Kidney (tissue), 14 donors: ENCODE data around the gene QSOX2. TPM values are rescaled to one million over a fixed set of nuclear protein-coding genes. Genes with fewer than 3 reads are reported as not detected.

ENCODE experiments used
- DNase-seq, 5 donors: peaks; one replicate each; pipeline ENCODE4 v3.0.0-alpha.2; 2013 to 2020
- FAIRE-seq: peaks from 2 replicates; lab custom pipeline; 2012; peaks lifted over from hg19 to GRCh38; lab: Jason Lieb, UNC
- H3K27ac ChIP-seq, 2 donors: one replicate each; pipeline ENCODE4 v1.7.0; 2013; ENCODE audit warnings: low read depth in 2 of 2, low read length in 2 of 2, inconsistent platforms in 1 of 2
- H3K27me3 ChIP-seq: one replicate; pipeline ENCODE4 v1.7.1; 2013; ENCODE audit warnings: low read length, inconsistent platforms; ENCODE audit not compliant: control insufficient read depth, insufficient read depth
- H3K36me3 ChIP-seq, 3 donors: one replicate each; pipeline versions ENCODE4 v1.7.0 to v1.7.1; 2013; ENCODE audit warnings: low read length in 3 of 3, control low read depth in 1 of 3, inconsistent platforms in 1 of 3; ENCODE audit not compliant: insufficient read depth in 3 of 3, control insufficient read depth in 2 of 3
- H3K4me1 ChIP-seq, 3 donors: one replicate each; pipeline versions ENCODE4 v1.7.0 to v1.7.1; 2013; ENCODE audit warnings: low read length in 3 of 3, inconsistent platforms in 1 of 3, low read depth in 1 of 3; ENCODE audit not compliant: control insufficient read depth in 2 of 3, insufficient read depth in 2 of 3
- H3K4me3 ChIP-seq, 3 donors: one replicate each; pipeline versions ENCODE4 v1.7.0 to v1.8.1; 2013; ENCODE audit warnings: low read length in 3 of 3, control low read depth in 1 of 3, inconsistent platforms in 1 of 3
- H3K9ac ChIP-seq, 3 donors: one replicate each; pipeline versions ENCODE4 v1.7.0 to v1.7.1; 2013; ENCODE audit warnings: low read length in 3 of 3, control low read depth in 1 of 3, inconsistent platforms in 1 of 3
- H3K9me3 ChIP-seq, 3 donors: one replicate each; pipeline versions ENCODE4 v1.7.0 to v1.7.1; 2013; ENCODE audit warnings: low read length in 3 of 3, control low read depth in 1 of 3, inconsistent platforms in 1 of 3; ENCODE audit not compliant: control insufficient read depth in 2 of 3, insufficient read depth in 1 of 3
- intact Hi-C: fragments of 100-400 bp; cut with DNase I; formaldehyde crosslinking; loops from one replicate; pipeline ENCODE4 v1.11.1; 2022
- polyA plus RNA-seq: library from polyadenylated mRNA; stranded (reverse); fragments of 350-450 nt; fragmentation: Illumina TruSeq; extraction: RNeasy Lipid Tissue Mini Kit (QIAGEN cat#74804); gene quantifications from one replicate; pipeline ENCODE4 v1.2.3, GENCODE V29; 2014; ENCODE audit warnings: low read depth, low replicate concordance; ENCODE audit not compliant: insufficient read depth
- total RNA-seq: library from RNA; stranded (reverse); fragmentation: NEBNext Ultra II Directional; extraction: Animal tissue kit (Norgen Biotek cat#: 25700); gene quantifications from one replicate; pipeline ENCODE4 v1.2.1, GENCODE V29; 2021
- TF ChIP-seq, protein P1 (sequence below): IDR thresholded peaks from 3 replicates; pipeline ENCODE4 v1.5.1; 2012; ENCODE audit warnings: mild to moderate bottlenecking, moderate library complexity, borderline replicate concordance; ENCODE audit not compliant: insufficient read depth; ENCODE audit errors: extremely low read depth
- donor health status: control.
- donor health status: control.
- donor health status: control.
- donor health status: control.
- donor health status: control.
- donor health status: DM: yes; HTN: yes; CAD: no.
- donor health status: Normal renal cell carcinoma (clear cell type).

QSOX2 gene
- total and polyA plus RNA-seq, 2 donors from 2014 or later: 4.0 to 10.1 TPM

DNA sequence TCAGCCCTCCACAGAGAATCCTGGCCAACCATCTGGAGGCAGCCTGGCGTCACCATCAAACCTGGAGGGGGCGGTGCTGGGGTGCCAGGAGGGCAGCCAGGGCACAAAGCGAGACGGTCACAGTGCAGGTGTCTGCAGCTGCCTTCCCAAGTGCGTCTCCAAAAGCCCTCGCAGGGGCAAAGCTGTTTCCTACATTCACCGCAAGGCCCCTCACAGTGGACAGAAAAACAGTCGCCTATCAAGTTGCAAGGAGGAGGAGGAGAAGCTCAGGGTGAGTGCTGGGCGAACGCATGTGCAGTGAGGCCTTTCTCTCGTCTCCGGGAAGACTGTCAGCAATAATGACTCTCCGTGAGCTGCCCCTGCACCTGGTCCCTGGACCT, 22.7 kb downstream of the QSOX2 start:
- no peak overlapping the region for H3K9ac ChIP-seq
- no peak overlapping the region for H3K27ac ChIP-seq
- H3K4me1 ChIP-seq: no peaks in the 10 kb centered on the region
- DNase-seq: peak in 4 of 5 donors; percentile 69 to 85 (median 78)
- H3K4me3 ChIP-seq: no peak overlapping the region
- no peaks in the 10 kb centered on the region for H3K9me3 ChIP-seq
- intact Hi-C loops: no loop called here
- peaks cover 0 to 8% (median 2%) of the 10 kb centered on the region in 3 donors for H3K36me3 ChIP-seq
- TF ChIP-seq, protein P1, sequence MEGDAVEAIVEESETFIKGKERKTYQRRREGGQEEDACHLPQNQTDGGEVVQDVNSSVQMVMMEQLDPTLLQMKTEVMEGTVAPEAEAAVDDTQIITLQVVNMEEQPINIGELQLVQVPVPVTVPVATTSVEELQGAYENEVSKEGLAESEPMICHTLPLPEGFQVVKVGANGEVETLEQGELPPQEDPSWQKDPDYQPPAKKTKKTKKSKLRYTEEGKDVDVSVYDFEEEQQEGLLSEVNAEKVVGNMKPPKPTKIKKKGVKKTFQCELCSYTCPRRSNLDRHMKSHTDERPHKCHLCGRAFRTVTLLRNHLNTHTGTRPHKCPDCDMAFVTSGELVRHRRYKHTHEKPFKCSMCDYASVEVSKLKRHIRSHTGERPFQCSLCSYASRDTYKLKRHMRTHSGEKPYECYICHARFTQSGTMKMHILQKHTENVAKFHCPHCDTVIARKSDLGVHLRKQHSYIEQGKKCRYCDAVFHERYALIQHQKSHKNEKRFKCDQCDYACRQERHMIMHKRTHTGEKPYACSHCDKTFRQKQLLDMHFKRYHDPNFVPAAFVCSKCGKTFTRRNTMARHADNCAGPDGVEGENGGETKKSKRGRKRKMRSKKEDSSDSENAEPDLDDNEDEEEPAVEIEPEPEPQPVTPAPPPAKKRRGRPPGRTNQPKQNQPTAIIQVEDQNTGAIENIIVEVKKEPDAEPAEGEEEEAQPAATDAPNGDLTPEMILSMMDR: no peak
- no peaks in the 10 kb centered on the region for H3K27me3 ChIP-seq
- FAIRE-seq: no peak

- FAIRE-seq: no peak
- Histone ChIP-seq H3K9me3 (no peaks in the 10 kb centered on the region), H3K9ac (no peak overlapping the region), H3K4me3 (no peak overlapping the region), H3K36me3 (peaks cover 0 to 8% (median 2%) of the 10 kb centered on the region in 3 donors), H3K27me3 (no peaks in the 10 kb centered on the region), H3K4me1 (no peaks in the 10 kb centered on the region), H3K27ac (no peak overlapping the region)
- DNase-seq: peak in 1 of 5 donors; percentile 11
- TF ChIP-seq, protein P1: no peak
- intact Hi-C loops: no loop called here
These were observed 23.3 kb downstream of the QSOX2 start for GRCh38 chr9:136222166-136222905.

DNA sequence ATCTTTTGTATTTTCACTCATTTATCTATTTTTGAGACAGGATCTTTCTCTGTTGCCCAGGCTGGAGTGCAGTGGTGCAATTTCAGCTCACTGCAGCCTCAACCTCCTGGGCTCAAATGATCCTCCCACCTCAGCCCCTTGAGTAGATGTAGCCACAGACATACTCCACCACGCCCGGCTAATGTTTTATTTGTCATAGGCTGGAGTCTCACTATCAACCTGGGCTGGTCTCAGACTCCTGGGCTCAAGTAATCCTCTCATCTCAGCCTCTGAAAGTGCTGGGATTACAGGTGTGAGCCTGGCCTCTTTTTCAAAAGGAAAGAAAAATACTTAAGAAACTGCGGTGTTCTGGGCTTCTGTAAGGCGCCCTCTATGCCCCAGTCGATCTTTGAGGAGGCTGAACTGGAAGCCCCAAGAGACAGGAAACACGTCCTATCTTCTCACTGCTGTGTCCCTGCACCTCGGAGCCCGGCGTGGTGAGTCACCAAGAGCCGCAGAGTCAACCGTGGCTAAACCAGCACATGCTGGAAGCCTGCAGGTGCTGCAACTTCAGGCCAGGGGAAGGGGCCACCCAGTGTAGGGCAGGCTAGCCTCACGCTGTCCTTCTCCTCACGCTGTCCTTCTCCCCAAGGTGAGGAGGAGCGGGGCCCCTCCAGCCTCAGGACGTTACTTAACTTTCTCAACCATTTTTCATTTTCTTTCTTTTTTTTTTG, 25.4 kb downstream of the QSOX2 start:
- TF ChIP-seq, protein P1: no peak
- Histone ChIP-seq H3K9me3 (no peaks in the 10 kb centered on the region), H3K27ac (no peak overlapping the region), H3K4me1 (no peaks in the 10 kb centered on the region), H3K4me3 (no peak overlapping the region), H3K36me3 (peaks cover 0 to 5% (median 4%) of the 10 kb centered on the region in 3 donors), H3K27me3 (no peaks in the 10 kb centered on the region), H3K9ac (no peak overlapping the region)
- FAIRE-seq (no peak), DNase-seq (no peak)
- intact Hi-C loops: no loop called here
